HUES48 (cell line): ENCODE measurements around the gene MORN2.
A peak's percentile ranks its signal among the peaks of the same experiment; 100 is the strongest.

Experiments used
- H3K27ac ChIP-seq: one replicate; pipeline ENCODE4 v1.7.0; 2013; ENCODE audit warnings: low read depth, low read length, inconsistent platforms
- H3K27me3 ChIP-seq: 2 replicates; pipeline ENCODE4 v1.6.1; 2013; ENCODE audit warnings: mild to moderate bottlenecking, low read length; ENCODE audit not compliant: control insufficient read depth, insufficient read depth
- H3K36me3 ChIP-seq: 2 replicates; pipeline ENCODE4 v1.6.1; 2013; ENCODE audit warnings: low read length; ENCODE audit not compliant: control insufficient read depth, insufficient read depth
- H3K4me1 ChIP-seq: 2 replicates; pipeline ENCODE4 v1.6.1; 2013; ENCODE audit warnings: mild to moderate bottlenecking, low read length; ENCODE audit not compliant: control insufficient read depth, insufficient read depth
- H3K4me3 ChIP-seq: 2 replicates; pipeline ENCODE4 v1.5.1; 2013; ENCODE audit warnings: mild to moderate bottlenecking, low read depth, low read length
- H3K9ac ChIP-seq: 2 replicates; pipeline ENCODE4 v1.6.1; 2013; ENCODE audit warnings: mild to moderate bottlenecking, low read depth, low read length, moderate library complexity
- H3K9me3 ChIP-seq: 2 replicates; pipeline ENCODE4 v1.6.1; 2013; ENCODE audit warnings: low read length; ENCODE audit not compliant: control insufficient read depth, insufficient read depth

Gene MORN2

DNA sequence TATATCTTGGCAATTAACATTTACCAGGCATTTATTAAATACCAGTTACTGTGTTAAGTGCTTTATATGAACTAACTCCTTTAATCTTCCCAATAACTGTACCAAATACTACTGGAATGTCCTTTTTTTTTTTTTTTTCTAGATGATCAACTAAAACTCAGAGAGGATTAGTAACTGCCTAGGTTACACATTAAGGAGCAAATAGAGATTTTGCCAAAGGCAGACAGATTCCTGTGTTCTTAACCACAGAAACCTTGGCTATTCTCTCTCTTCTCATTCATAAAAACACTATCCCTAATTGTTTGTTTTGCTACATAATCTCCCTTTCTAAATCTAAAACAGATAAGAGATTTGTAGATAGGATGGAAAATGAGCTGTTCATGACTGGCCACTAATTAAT lies 13.3 kb upstream of the MORN2 start:
- Histone ChIP-seq H3K36me3 (peaks cover 65% of the 10 kb centered on the region), H3K27ac (no peak overlapping the region), H3K27me3 (no peaks in the 10 kb centered on the region), H3K9ac (no peak overlapping the region), H3K4me1 (no peaks in the 10 kb centered on the region), H3K4me3 (no peak overlapping the region), H3K9me3 (no peaks in the 10 kb centered on the region)

DNA sequence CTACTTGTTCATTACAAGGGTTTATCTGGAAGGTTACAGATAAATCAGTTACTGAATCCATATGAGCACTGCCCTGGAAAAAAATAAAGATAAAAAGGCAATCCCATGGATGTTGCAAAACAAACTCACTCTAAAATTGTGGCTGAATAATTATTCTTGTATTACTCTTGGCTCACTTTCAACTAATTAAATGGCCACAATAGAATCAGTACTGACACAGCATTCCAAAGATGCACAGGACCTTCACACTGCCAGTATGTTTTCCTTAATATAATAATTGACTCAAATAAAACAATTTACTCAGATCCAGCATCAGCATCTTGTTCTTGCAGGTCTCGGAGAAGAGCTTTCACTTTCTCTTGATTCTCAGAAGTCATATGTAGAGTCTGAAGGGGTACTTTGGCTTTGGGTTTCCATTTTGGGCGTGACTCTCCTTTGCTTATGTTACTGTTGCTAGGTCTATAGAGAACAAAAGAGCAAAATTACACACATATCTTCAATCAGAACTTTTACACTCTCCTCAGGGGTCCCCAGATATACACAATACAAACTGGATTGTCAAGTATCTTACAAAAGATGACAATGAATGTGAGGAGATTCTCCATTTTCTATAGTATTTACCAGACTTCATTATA lies 12.6 kb upstream of the MORN2 start:
- no peaks in the 10 kb centered on the region for H3K9me3 ChIP-seq
- H3K27me3 ChIP-seq: no peaks in the 10 kb centered on the region
- no peak overlapping the region for H3K4me3 ChIP-seq
- no peak overlapping the region for H3K9ac ChIP-seq
- peaks cover 59% of the 10 kb centered on the region for H3K36me3 ChIP-seq
- peak overlapping the region; percentile 59 for H3K27ac ChIP-seq
- H3K4me1 ChIP-seq: no peaks in the 10 kb centered on the region

DNA sequence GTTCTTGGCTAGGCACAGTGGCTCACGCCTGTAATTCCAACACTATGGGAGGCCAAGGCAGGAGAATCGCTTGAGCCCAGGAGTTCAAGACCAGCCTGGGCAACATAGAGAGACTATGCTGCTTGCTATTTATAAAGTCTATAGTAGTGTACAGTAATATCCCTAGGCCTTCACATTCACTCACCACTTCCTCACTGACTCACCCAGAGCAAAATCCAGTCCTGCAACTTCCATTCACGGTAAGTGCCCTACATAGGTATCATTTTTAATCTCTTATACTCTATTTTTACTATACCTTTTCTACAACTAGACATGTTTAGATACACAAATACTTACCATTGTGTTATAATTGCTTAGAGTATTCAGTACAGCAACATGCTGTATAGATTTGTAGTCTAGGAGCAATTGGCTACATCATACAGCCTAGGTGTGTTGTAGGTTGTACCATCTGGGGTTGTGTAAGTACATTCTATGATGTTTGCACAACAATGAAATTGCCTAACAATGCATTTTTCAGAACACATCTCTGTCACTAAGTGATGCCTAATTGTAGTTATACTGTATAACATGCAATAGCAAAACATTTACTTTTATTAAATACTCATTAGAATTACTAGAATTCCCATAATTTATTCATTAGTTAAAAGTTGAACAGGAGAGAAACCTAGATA lies 8.9 kb upstream of the MORN2 start:
- Histone ChIP-seq H3K9me3 (no peaks in the 10 kb centered on the region), H3K4me1 (no peaks in the 10 kb centered on the region), H3K27ac (no peak overlapping the region), H3K4me3 (no peak overlapping the region), H3K27me3 (no peaks in the 10 kb centered on the region), H3K9ac (no peak overlapping the region), H3K36me3 (peaks cover 24% of the 10 kb centered on the region)

DNA sequence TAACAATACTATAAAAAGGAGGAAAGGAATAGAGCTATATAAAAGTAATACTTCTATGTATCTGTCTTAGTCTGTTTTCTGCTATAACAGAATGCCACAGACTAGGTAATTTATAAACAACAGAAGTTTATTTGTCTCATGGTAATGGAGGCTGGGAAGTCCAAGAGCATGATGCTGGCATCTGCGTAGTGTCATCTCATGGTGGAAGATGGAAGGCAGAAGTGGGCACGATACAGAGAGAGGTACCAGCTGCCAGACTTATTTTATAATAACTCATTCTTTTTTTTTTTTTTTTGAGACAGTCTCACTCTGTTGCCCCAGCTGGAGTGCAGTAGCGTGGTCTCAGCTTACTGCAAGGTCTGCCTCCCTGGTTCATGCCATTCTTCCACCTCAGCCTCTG lies 4.3 kb upstream of the MORN2 start:
- Histone ChIP-seq H3K4me1 (0 out of 2 replicates have a peak, but pooled peaks cover 5% of the 10 kb centered on the region), H3K27ac (no peak overlapping the region), H3K9me3 (no peaks in the 10 kb centered on the region), H3K9ac (no peak overlapping the region), H3K27me3 (no peaks in the 10 kb centered on the region), H3K4me3 (no peak overlapping the region), H3K36me3 (peaks cover 7% of the 10 kb centered on the region)

DNA sequence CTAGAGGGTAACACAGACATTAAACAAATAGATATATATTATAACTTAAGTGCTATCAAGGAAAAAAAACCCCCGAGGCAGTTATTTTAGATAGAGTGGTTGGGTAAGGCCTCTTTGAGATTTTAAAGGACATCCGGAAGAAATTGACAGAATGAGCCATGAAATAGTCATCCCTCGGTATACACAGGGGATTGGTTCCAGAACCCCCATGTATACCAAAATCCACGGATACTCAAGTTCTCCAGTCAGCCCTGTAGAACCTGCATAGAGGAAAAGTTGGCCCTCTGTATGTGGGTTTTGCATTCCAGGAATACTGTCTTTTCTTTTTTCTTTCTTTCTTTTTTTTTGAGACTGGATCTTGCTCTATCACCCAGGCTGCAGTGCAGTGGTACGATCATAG lies 2.0 kb upstream of the MORN2 start:
- 0 out of 2 replicates have a peak, but pooled peaks cover 5% of the 10 kb centered on the region for H3K4me1 ChIP-seq
- H3K9ac ChIP-seq: no peak overlapping the region
- no peak overlapping the region for H3K4me3 ChIP-seq
- H3K27ac ChIP-seq: no peak overlapping the region
- no peaks in the 10 kb centered on the region for H3K36me3 ChIP-seq
- H3K27me3 ChIP-seq: no peaks in the 10 kb centered on the region
- H3K9me3 ChIP-seq: no peaks in the 10 kb centered on the region

DNA sequence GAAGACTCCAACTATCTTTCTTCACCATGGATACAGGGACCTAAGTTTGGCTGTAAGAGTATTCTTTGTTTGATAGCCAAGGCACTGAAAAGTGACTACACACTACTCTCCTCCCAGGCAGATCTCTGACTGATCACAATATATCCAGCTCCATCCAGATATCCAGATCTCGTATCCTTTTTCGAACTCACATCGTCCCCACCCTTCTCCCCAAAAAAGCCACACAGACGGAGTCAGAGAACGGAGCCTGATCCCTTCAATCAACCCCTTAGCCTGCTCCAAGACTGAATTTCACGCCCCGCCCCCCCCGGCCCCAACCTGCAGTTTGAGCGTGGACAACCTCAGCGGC lies 575 bp upstream of the MORN2 start:
- H3K9ac ChIP-seq: peak overlapping the region; percentile 80
- H3K4me3 ChIP-seq: peak overlapping the region; percentile 99
- no peaks in the 10 kb centered on the region for H3K9me3 ChIP-seq
- H3K27ac ChIP-seq: peak overlapping the region; percentile 39
- H3K36me3 ChIP-seq: no peaks in the 10 kb centered on the region
- no peaks in the 10 kb centered on the region for H3K27me3 ChIP-seq
- H3K4me1 ChIP-seq: 0 out of 2 replicates have a peak, but pooled peaks cover 5% of the 10 kb centered on the region

DNA sequence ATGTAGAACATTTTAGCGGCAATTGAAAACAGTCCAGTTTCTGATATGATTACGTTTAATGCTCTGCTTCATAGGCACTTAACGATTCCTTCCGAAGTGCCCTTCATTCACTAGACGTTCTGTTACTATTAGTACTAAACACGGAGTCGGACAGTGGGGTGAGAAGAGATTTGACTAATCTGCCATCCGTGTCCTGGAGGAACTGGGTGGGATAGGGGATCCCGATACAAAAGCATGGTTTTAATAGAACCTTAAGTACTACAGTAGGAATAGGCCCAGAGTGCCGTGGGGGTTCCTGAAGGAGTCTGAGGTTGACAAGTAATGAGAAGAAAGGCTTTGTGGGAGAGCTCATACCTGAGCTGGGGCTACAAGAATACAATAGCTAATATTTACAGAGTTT lies 631 bp downstream of the MORN2 start:
- Histone ChIP-seq H3K4me3 (peak overlapping the region; percentile 99), H3K4me1 (0 out of 2 replicates have a peak, but pooled peaks cover 5% of the 10 kb centered on the region), H3K27me3 (no peaks in the 10 kb centered on the region), H3K9me3 (no peaks in the 10 kb centered on the region), H3K9ac (no peak overlapping the region; the same call in 1 of the 2 replicates), H3K27ac (no peak overlapping the region), H3K36me3 (no peaks in the 10 kb centered on the region)

DNA sequence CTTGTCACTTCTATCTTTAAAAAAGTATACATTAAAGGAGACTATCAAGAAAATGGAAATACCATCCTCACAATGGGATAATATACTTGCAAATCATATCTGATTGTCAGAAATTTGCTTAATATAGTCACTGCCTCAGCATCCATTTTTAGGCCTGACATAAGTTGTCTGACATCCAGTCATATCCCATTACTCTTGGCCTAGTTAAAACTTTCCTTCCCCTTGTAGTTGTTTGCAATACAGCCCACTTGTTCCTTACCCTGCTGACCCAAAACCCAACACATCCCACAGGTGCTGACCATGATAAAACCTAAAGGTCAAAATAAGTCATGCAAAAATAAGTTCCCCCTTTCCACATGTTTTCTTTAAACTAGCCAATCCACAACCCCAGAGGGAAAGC lies 10.3 kb downstream of the MORN2 start:
- no peaks in the 10 kb centered on the region for H3K9me3 ChIP-seq
- H3K36me3 ChIP-seq: no peaks in the 10 kb centered on the region
- no peak overlapping the region for H3K27ac ChIP-seq
- no peak overlapping the region for H3K4me3 ChIP-seq
- no peaks in the 10 kb centered on the region for H3K27me3 ChIP-seq
- H3K4me1 ChIP-seq: no peaks in the 10 kb centered on the region
- no peak overlapping the region for H3K9ac ChIP-seq

DNA sequence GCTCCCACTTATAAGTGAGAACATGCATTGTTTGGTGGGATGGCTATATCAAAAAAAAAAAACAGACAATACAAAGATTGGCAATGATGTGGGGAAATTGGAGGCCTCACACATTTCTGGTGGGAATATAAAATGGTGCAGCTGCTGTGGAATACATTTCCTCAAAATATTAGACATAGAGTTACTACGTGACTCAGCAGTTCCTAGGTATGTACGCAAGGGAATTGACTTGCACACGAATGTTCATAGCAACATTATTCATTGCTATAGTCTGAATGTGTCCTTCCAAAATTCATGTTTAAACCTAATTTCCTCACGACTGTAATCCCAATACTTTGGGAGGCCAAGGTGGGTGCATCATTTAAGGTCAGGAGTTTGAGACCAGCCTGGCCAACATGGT lies 11.6 kb downstream of the MORN2 start:
- Histone ChIP-seq H3K4me1 (no peaks in the 10 kb centered on the region), H3K27me3 (no peaks in the 10 kb centered on the region), H3K4me3 (no peak overlapping the region), H3K9me3 (no peaks in the 10 kb centered on the region), H3K36me3 (no peaks in the 10 kb centered on the region), H3K27ac (no peak overlapping the region), H3K9ac (no peak overlapping the region)

DNA sequence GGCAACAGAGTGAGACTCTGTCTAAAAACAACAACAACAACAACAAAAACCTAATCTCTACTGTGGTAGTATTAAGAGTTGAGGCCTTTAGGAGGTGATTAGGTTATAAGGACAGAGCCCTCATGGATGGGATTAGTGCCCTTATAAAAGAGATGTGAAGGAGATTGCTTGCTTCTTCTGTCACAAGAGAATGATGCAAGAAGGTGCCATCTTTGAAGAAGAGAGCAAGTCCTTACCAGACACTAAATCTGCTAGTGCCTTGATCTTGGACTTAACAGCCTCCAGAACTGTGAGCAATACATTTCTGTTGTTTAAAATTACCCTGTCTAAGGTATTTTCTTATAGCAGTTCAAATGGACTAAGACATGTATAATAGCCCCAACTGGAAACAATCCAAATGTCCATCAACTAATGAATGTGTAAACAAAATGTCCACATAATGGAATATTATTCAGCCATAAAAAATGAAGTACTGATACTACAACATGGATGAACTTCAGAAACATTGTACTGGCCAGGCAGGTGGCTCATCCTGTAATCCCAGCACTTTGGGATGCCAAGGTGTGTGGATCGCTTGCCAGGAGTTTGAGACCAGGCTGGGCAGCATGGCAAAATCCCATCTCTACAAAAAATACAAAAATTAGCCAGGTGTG lies 12.3 kb downstream of the MORN2 start:
- no peaks in the 10 kb centered on the region for H3K27me3 ChIP-seq
- no peaks in the 10 kb centered on the region for H3K9me3 ChIP-seq
- H3K4me1 ChIP-seq: no peaks in the 10 kb centered on the region
- no peak overlapping the region for H3K4me3 ChIP-seq
- no peaks in the 10 kb centered on the region for H3K36me3 ChIP-seq
- H3K9ac ChIP-seq: no peak overlapping the region
- H3K27ac ChIP-seq: no peak overlapping the region

DNA sequence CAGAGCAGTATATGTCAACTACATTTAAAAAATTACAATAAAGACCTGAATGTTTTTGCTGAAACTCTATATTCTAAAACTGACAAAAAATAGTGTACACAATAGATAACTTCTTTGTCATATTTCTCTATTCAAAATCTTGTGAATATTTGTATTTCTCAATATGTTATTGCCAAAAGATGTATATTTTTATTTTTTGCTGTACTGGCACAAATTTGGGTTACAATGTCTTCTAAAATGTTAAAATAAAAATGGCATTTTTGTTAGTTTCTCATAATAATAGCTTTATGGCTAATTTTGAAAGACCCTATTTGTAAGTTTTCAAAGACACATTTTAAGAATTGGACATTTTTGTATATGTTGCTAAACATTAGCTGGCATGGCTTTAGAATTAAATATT lies 13.3 kb downstream of the MORN2 start:
- Histone ChIP-seq H3K27ac (no peak overlapping the region), H3K9ac (no peak overlapping the region), H3K4me3 (no peak overlapping the region), H3K27me3 (no peaks in the 10 kb centered on the region), H3K9me3 (no peaks in the 10 kb centered on the region), H3K36me3 (no peaks in the 10 kb centered on the region), H3K4me1 (no peaks in the 10 kb centered on the region)
